H9 (cell line): ENCODE measurements around the gene NFE2L2. TPM values are rescaled to one million over a fixed set of nuclear protein-coding genes. Genes with fewer than 3 reads are reported as not detected.

ENCODE experiments used
- DNase-seq: peaks from one replicate; pipeline ENCODE4 v3.0.0-alpha.2; 2017
- H2AFZ ChIP-seq: one replicate; pipeline ENCODE4 v1.6.1; 2013; ENCODE audit warnings: mild to moderate bottlenecking, low read length, control low read depth, moderate library complexity
- H2AK5ac ChIP-seq: 2 replicates; pipeline ENCODE4 v1.6.1; 2013; ENCODE audit warnings: low read length, control low read depth, mixed read lengths; ENCODE audit not compliant: insufficient read length
- H2BK120ac ChIP-seq: one replicate; pipeline ENCODE4 v1.6.1; 2013; ENCODE audit warnings: low read depth, mild to moderate bottlenecking, low read length, control low read depth, inconsistent platforms; ENCODE audit not compliant: poor library complexity, severe bottlenecking
- H2BK12ac ChIP-seq: 2 replicates; pipeline ENCODE4 v1.6.1; 2013; ENCODE audit warnings: low read length, control low read depth, mixed read lengths, low read depth; ENCODE audit not compliant: insufficient read length
- H2BK15ac ChIP-seq: 2 replicates; pipeline ENCODE4 v1.6.1; 2013; ENCODE audit warnings: low read depth, low read length, control low read depth
- H2BK20ac ChIP-seq: one replicate; pipeline ENCODE4 v1.6.1; 2013; ENCODE audit warnings: low read depth, mild to moderate bottlenecking, low read length, control low read depth, inconsistent platforms; ENCODE audit not compliant: poor library complexity, severe bottlenecking
- H2BK5ac ChIP-seq: 2 replicates; pipeline ENCODE4 v1.6.1; 2013; ENCODE audit warnings: low read length, control low read depth, mixed read lengths; ENCODE audit not compliant: insufficient read length
- H3K14ac ChIP-seq: 2 replicates; pipeline ENCODE4 v1.6.1; 2013; ENCODE audit warnings: low read length, control low read depth; ENCODE audit not compliant: insufficient read depth
- H3K18ac ChIP-seq: 2 replicates; pipeline ENCODE4 v1.6.1; 2013; ENCODE audit warnings: low read depth, mild to moderate bottlenecking, mixed read lengths, low read length, control low read depth; ENCODE audit not compliant: insufficient read length
- H3K23ac ChIP-seq: 2 replicates; pipeline ENCODE4 v1.6.1; 2013; ENCODE audit warnings: low read length, control low read depth, mixed read lengths, low read depth; ENCODE audit not compliant: insufficient read length
- H3K23me2 ChIP-seq: 2 replicates; pipeline ENCODE4 v1.6.1; 2013; ENCODE audit warnings: low read depth, mild to moderate bottlenecking, mixed read lengths, low read length, control low read depth; ENCODE audit not compliant: insufficient read length, poor library complexity, severe bottlenecking
- H3K27ac ChIP-seq: 2 replicates; pipeline ENCODE4 v1.5.1; 2013; ENCODE audit warnings: low read length, control low read depth, mixed read lengths, low read depth; ENCODE audit not compliant: insufficient read length
- H3K27me3 ChIP-seq: 2 replicates; pipeline ENCODE4 v1.6.1; 2013; ENCODE audit warnings: low read length, control low read depth, inconsistent platforms; ENCODE audit not compliant: insufficient read depth
- H3K4ac ChIP-seq: 2 replicates; pipeline ENCODE4 v1.6.1; 2013; ENCODE audit warnings: low read depth, mild to moderate bottlenecking, control low read depth, inconsistent platforms, low read length, moderate library complexity
- H3K4me1 ChIP-seq: 2 replicates; pipeline ENCODE4 v1.6.1; 2013; ENCODE audit warnings: low read length, control low read depth, inconsistent platforms; ENCODE audit not compliant: insufficient read depth
- H3K4me2 ChIP-seq: 2 replicates; pipeline ENCODE4 v1.6.1; 2013; ENCODE audit warnings: low read length, control low read depth, mixed read lengths; ENCODE audit not compliant: insufficient read length, insufficient read depth
- H3K56ac ChIP-seq: 2 replicates; pipeline ENCODE4 v1.6.1; 2013; ENCODE audit warnings: low read depth, mild to moderate bottlenecking, mixed read lengths, low read length, control low read depth; ENCODE audit not compliant: insufficient read length
- H3K79me1 ChIP-seq: 2 replicates; pipeline ENCODE4 v1.6.1; 2013; ENCODE audit warnings: low read depth, mild to moderate bottlenecking, moderate library complexity, low read length, control low read depth, inconsistent platforms; ENCODE audit not compliant: insufficient read depth, poor library complexity, severe bottlenecking
- H3K79me2 ChIP-seq: 2 replicates; pipeline ENCODE4 v1.6.1; 2013; ENCODE audit warnings: low read length, control low read depth, inconsistent platforms; ENCODE audit not compliant: insufficient read depth
- H3K9ac ChIP-seq: 2 replicates; pipeline ENCODE4 v1.6.1; 2013; ENCODE audit warnings: low read length, control low read depth, mixed read lengths; ENCODE audit not compliant: insufficient read length; ENCODE audit errors: extremely low read depth
- H3K9me3 ChIP-seq: one replicate; pipeline ENCODE4 v1.6.1; 2013; ENCODE audit warnings: low read depth, low read length, inconsistent platforms; ENCODE audit not compliant: control insufficient read depth
- H3T11ph ChIP-seq: one replicate; pipeline ENCODE4 v1.6.1; 2013; ENCODE audit warnings: mild to moderate bottlenecking, low read length, control low read depth, inconsistent platforms
- H4K20me1 ChIP-seq: one replicate; pipeline ENCODE4 v1.6.1; 2013; ENCODE audit not compliant: control insufficient read depth, insufficient read length, insufficient read depth
- H4K5ac ChIP-seq: 2 replicates; pipeline ENCODE4 v1.6.1; 2013; ENCODE audit warnings: low read depth, mild to moderate bottlenecking, mixed read lengths, low read length, control low read depth; ENCODE audit not compliant: insufficient read length
- H4K8ac ChIP-seq: replicated peaks from 2 replicates; pipeline ENCODE4 v1.6.1; 2013; ENCODE audit warnings: low read length, control low read depth, mixed read lengths, low read depth; ENCODE audit not compliant: insufficient read length
- H4K91ac ChIP-seq: 2 replicates; pipeline ENCODE4 v1.6.1; 2013; ENCODE audit warnings: low read depth, mild to moderate bottlenecking, moderate library complexity, mixed read lengths, low read length, control low read depth; ENCODE audit not compliant: insufficient read length
- H3K27ac Mint-ChIP-seq, 3 experiments: 2 replicates in 2 of 3; 3 replicates in 1 of 3; pipeline ENCODE4 v1.8.0; 2020 to 2021; ENCODE audit warnings: mixed read lengths in 3 of 3, mild to moderate bottlenecking in 1 of 3, moderate library complexity in 1 of 3
- H3K27me3 Mint-ChIP-seq: 2 replicates; pipeline ENCODE4 v1.8.0; 2021; ENCODE audit warnings: low read depth, mild to moderate bottlenecking, moderate library complexity, mixed read lengths
- H3K36me3 Mint-ChIP-seq, 3 experiments: 2 replicates in 2 of 3; 3 replicates in 1 of 3; pipeline ENCODE4 v1.8.0; 2020 to 2021; ENCODE audit warnings: low read depth in 3 of 3, mixed read lengths in 3 of 3; ENCODE audit not compliant: insufficient read depth in 1 of 3
- H3K4me1 Mint-ChIP-seq, 2 experiments: 2 replicates each; pipeline ENCODE4 v1.8.0; 2020; ENCODE audit warnings: mixed read lengths in 2 of 2
- H3K4me3 Mint-ChIP-seq, 2 experiments: 2 replicates in 1 of 2; 3 replicates in 1 of 2; pipeline ENCODE4 v1.8.0; 2020 to 2021; ENCODE audit warnings: mild to moderate bottlenecking in 2 of 2, mixed read lengths in 2 of 2, moderate library complexity in 1 of 2
- H3K9me3 Mint-ChIP-seq, 2 experiments: 2 replicates in 1 of 2; 3 replicates in 1 of 2; pipeline ENCODE4 v1.8.0; 2020; ENCODE audit warnings: mild to moderate bottlenecking in 2 of 2, mixed read lengths in 2 of 2, moderate library complexity in 1 of 2
- WGBS: extraction: QIAGEN DNeasy Blood & Tissue Kit; methylation state at CpG from one replicate; pipeline ENCODE4 v1.1.7; 2013; ENCODE audit warnings: missing lambda C conversion rate, low lambda C conversion rate, mixed read lengths; ENCODE audit not compliant: insufficient read length; ENCODE audit errors: extremely low coverage; 5-methylcytosine and 5-hydroxymethylcytosine counted together
- total RNA-seq: library from RNA; stranded (reverse); gene quantifications from 2 replicates; pipeline ENCODE4 v1.2.1, GENCODE V29; 2021
- TF ChIP-seq, protein P1 (sequence below): fragments of 200-600 bp; sonication (generic); conservative IDR thresholded peaks from 3 replicates; pipeline ENCODE4 v1.8.0; 2021; ENCODE audit warnings: antibody characterized with exemption, mild to moderate bottlenecking

Gene NFE2L2
- total RNA-seq, 1 experiment from 2014 or later = 42.5 TPM

DNA sequence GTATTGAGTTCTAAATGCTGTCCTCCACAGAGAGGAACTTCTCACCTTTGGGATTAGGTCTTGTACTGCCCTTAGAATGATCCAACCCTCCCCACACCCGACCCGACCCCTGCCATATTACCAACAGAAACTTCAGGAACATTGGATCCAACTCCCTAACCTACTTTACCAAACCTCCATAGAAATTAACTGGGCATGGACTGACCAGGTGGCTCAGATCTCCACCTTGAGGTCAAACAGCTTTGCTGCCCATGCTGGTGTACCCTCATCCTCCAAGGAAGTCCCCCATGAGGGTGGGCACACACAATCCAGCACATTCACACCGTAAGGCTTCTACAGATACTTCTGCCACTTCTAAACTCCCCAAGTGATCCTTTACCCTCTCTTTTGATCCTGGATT lies 21.5 kb downstream of the NFE2L2 start:
- WGBS = no CpG with 5 or more reads among the region's 3 CpGs
- no peak for DNase-seq
- no peak overlapping the region for H2BK15ac ChIP-seq
- H2AFZ ChIP-seq = no peak overlapping the region
- Mint-ChIP-seq H3K9me3 (no peaks in the 10 kb centered on the region), H3K4me1 (peaks cover 51 to 54% of the 10 kb centered on the region in 2 experiments), H3K27ac (peak overlapping the region in 2 of 3 experiments; percentile 46 to 48; a peak in 5 of 7 replicates), H3K27me3 (no peaks in the 10 kb centered on the region), H3K36me3 (no peaks in the 10 kb centered on the region; a peak in 3 of 7 replicates), H3K4me3 (no peak overlapping the region)
- peaks cover 2% of the 10 kb centered on the region for H4K20me1 ChIP-seq
- H2BK5ac ChIP-seq = no peak overlapping the region
- H3K27ac ChIP-seq = no peak overlapping the region
- no peak overlapping the region for H2BK20ac ChIP-seq
- peaks cover 27% of the 10 kb centered on the region for H3K79me2 ChIP-seq
- H2BK12ac ChIP-seq = no peak overlapping the region
- no peaks in the 10 kb centered on the region for H3K23me2 ChIP-seq
- H4K91ac ChIP-seq = no peak overlapping the region
- H3K4me1 ChIP-seq = peaks cover 12% of the 10 kb centered on the region; the same call in 1 of the 2 replicates
- H3K23ac ChIP-seq = no peak overlapping the region
- H3K9ac ChIP-seq = no peak overlapping the region
- no peak overlapping the region for H3K4me2 ChIP-seq
- no peak overlapping the region for H3K14ac ChIP-seq
- H3T11ph ChIP-seq = no peak overlapping the region
- no peak overlapping the region for H3K18ac ChIP-seq
- TF ChIP-seq, protein P1, sequence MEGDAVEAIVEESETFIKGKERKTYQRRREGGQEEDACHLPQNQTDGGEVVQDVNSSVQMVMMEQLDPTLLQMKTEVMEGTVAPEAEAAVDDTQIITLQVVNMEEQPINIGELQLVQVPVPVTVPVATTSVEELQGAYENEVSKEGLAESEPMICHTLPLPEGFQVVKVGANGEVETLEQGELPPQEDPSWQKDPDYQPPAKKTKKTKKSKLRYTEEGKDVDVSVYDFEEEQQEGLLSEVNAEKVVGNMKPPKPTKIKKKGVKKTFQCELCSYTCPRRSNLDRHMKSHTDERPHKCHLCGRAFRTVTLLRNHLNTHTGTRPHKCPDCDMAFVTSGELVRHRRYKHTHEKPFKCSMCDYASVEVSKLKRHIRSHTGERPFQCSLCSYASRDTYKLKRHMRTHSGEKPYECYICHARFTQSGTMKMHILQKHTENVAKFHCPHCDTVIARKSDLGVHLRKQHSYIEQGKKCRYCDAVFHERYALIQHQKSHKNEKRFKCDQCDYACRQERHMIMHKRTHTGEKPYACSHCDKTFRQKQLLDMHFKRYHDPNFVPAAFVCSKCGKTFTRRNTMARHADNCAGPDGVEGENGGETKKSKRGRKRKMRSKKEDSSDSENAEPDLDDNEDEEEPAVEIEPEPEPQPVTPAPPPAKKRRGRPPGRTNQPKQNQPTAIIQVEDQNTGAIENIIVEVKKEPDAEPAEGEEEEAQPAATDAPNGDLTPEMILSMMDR = no peak
- no peak overlapping the region for H3K4ac ChIP-seq
- H2BK120ac ChIP-seq = no peak overlapping the region
- no peak overlapping the region for H2AK5ac ChIP-seq
- peaks cover 4% of the 10 kb centered on the region for H3K79me1 ChIP-seq
- H3K56ac ChIP-seq = no peak overlapping the region
- H4K5ac ChIP-seq = no peak overlapping the region
- no peak overlapping the region for H4K8ac ChIP-seq
- H3K27me3 ChIP-seq = no peaks in the 10 kb centered on the region
- no peaks in the 10 kb centered on the region for H3K9me3 ChIP-seq
